OCI-LY3 (cell line): Measurements from ENCODE around the gene RAB5B.

Source experiments
- H2AFZ ChIP-seq: fragments of 200-600, 300-600 bp; shearing (Covaris generic); 2 replicates; pipeline ENCODE4 v1.6.0; 2014; ENCODE audit warnings: antibody characterized with exemption, low read depth, low read length
- H3K27ac ChIP-seq: fragments of 200-600, 300-600 bp; sonication (generic); 2 replicates; pipeline ENCODE4 v1.5.1; 2014; ENCODE audit warnings: mild to moderate bottlenecking, low read length, moderate library complexity, mixed read lengths
- H3K27me3 ChIP-seq: fragments of 200-600, 300-600 bp; sonication (generic); 2 replicates; pipeline ENCODE4 v1.6.1; 2014; ENCODE audit warnings: low read depth, low read length, mixed read lengths
- H3K36me3 ChIP-seq: fragments of 200-600, 300-600 bp; sonication (generic); replicated peaks from 2 replicates; pipeline ENCODE3; 2014; ENCODE audit warnings: low read depth, low read length, mixed read lengths
- H3K4me1 ChIP-seq: fragments of 300-600, 200-600 bp; sonication (generic); 2 replicates; pipeline ENCODE4 v1.6.1; 2014; ENCODE audit warnings: low read length, mixed read lengths
- H3K4me2 ChIP-seq: fragments of 200-600, 300-600 bp; sonication (generic); 2 replicates; pipeline ENCODE4 v1.6.1; 2014; ENCODE audit warnings: low read length, mixed read lengths
- H3K4me3 ChIP-seq: fragments of 300-600, 200-600 bp; sonication (generic); 2 replicates; pipeline ENCODE4 v1.5.1; 2014; ENCODE audit warnings: antibody characterized with exemption, mild to moderate bottlenecking, low read length, moderate library complexity
- H3K79me2 ChIP-seq: fragments of 300-600, 200-600 bp; shearing (Covaris generic); 2 replicates; pipeline ENCODE4 v1.6.1; 2014; ENCODE audit warnings: mild to moderate bottlenecking, low read length, mixed read lengths
- H3K9ac ChIP-seq: fragments of 300-600, 200-600 bp; shearing (Covaris generic); 2 replicates; pipeline ENCODE4 v1.6.0; 2014; ENCODE audit warnings: mild to moderate bottlenecking, low read length, moderate library complexity
- H3K9me3 ChIP-seq: fragments of 200-600, 300-600 bp; shearing (Covaris generic); 2 replicates; pipeline ENCODE4 v1.6.1; 2014; ENCODE audit warnings: low read length, mixed read lengths; ENCODE audit not compliant: insufficient read depth
- H4K20me1 ChIP-seq: fragments of 200-600, 300-600 bp; sonication (generic); 2 replicates; pipeline ENCODE4 v1.6.1; 2016; ENCODE audit warnings: low read length, mixed read lengths; ENCODE audit not compliant: insufficient read depth
- EZH2phosphoT487 ChIP-seq: fragments of 200-600 bp; shearing (Covaris generic); IDR thresholded peaks from 2 replicates; pipeline ENCODE4 v1.6.1; 2018; ENCODE audit warnings: antibody characterized with exemption, mixed run types, low read depth
- TF ChIP-seq, protein P1 (sequence below): fragments of 200-600, 300-600 bp; sonication (generic); IDR thresholded peaks from 2 replicates; pipeline ENCODE4 v1.5.1; 2014; ENCODE audit warnings: antibody characterized with exemption, low read length, low read depth

The RAB5B gene

DNA sequence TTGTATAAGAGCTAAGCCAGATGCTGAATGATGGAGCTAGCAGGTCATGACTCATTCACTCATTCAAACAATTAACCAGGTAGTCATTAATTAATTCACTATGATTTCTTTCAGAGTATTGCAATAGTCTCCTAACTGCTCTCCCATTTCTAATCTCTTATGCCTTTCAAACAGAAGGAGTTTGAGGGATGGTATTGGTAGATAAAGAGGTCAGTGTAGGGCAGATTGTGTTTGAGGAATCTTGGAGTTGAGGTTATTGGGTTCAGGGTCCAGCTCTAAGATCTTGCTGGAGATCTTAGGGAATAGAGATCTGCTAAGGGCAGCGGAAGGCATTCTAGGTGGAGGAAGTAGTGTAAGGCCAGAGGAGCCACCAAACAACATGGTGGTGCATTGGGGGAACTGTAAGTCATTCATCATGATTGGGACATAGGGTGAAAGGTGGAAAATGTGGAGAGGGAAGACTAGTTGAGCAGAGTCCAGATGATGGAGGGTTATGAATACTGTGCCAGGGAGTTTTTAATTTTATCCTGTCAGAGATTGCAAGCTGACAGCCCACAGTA, 31.2 kb upstream of the RAB5B start:
- no peak overlapping the region for H2AFZ ChIP-seq
- H3K4me3 ChIP-seq = no peak overlapping the region
- H3K4me2 ChIP-seq = no peak overlapping the region
- no peak overlapping the region for H3K9ac ChIP-seq
- TF ChIP-seq, protein P1, sequence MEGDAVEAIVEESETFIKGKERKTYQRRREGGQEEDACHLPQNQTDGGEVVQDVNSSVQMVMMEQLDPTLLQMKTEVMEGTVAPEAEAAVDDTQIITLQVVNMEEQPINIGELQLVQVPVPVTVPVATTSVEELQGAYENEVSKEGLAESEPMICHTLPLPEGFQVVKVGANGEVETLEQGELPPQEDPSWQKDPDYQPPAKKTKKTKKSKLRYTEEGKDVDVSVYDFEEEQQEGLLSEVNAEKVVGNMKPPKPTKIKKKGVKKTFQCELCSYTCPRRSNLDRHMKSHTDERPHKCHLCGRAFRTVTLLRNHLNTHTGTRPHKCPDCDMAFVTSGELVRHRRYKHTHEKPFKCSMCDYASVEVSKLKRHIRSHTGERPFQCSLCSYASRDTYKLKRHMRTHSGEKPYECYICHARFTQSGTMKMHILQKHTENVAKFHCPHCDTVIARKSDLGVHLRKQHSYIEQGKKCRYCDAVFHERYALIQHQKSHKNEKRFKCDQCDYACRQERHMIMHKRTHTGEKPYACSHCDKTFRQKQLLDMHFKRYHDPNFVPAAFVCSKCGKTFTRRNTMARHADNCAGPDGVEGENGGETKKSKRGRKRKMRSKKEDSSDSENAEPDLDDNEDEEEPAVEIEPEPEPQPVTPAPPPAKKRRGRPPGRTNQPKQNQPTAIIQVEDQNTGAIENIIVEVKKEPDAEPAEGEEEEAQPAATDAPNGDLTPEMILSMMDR = no peak
- TF ChIP-seq EZH2phosphoT487 = no peak
- no peaks in the 10 kb centered on the region for H4K20me1 ChIP-seq
- no peaks in the 10 kb centered on the region for H3K79me2 ChIP-seq
- H3K9me3 ChIP-seq = no peaks in the 10 kb centered on the region
- no peak overlapping the region for H3K27ac ChIP-seq
- no peaks in the 10 kb centered on the region for H3K27me3 ChIP-seq
- H3K4me1 ChIP-seq = peaks cover 5% of the 10 kb centered on the region; the same call in 1 of the 2 replicates
- no peaks in the 10 kb centered on the region for H3K36me3 ChIP-seq

DNA sequence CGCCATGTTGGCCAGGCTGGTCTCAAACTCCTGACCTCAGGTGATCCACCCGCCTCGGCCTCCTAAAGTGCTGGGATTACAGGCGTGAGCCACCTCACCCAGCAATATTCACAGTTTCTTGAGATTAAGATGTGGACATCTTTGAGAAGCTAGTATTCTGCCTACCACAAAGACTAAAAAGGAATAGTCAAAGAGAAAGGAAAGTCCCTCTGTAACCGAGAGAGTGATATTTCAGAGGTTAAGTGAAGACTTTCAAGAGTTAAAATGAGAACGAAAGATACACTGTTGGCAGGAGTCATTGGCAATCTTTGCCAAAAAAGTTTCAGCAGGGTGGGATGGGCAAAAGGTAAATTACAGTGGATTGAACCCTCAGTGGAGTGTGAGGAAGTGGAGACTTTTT, 27.3 kb upstream of the RAB5B start:
- Histone ChIP-seq H4K20me1 (no peaks in the 10 kb centered on the region), H3K9me3 (no peaks in the 10 kb centered on the region), H3K4me2 (no peak overlapping the region), H3K27me3 (no peaks in the 10 kb centered on the region), H3K4me1 (no peaks in the 10 kb centered on the region), H3K36me3 (no peaks in the 10 kb centered on the region), H3K27ac (no peak overlapping the region), H3K9ac (no peak overlapping the region), H2AFZ (no peak overlapping the region), H3K79me2 (no peaks in the 10 kb centered on the region), H3K4me3 (no peak overlapping the region)
- TF ChIP-seq, protein P1 = no peak
- no peak for TF ChIP-seq EZH2phosphoT487

DNA sequence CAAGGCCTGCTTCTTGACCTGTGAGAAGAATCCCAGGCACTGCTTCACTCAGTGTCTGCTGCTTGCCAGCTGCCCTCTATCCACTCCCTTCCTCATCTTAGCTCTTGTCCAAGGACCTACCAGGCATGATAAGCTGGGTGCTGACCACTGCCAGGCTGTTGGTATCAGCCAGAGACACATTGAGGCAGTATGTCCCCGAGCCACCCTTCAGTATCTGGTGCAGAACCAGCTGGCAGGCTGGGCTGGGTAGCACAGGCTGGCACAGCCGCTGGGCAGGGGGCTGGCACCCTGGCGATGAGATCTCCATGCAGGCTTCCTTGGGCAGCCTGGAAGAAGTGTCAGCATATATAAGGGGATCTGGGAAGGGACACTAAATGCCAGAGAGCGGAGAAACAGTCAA, 18.5 kb upstream of the RAB5B start:
- no peaks in the 10 kb centered on the region for H3K9me3 ChIP-seq
- H2AFZ ChIP-seq = no peak overlapping the region
- H3K4me1 ChIP-seq = peaks cover 6% of the 10 kb centered on the region
- no peaks in the 10 kb centered on the region for H4K20me1 ChIP-seq
- H3K4me2 ChIP-seq = no peak overlapping the region
- no peak overlapping the region for H3K9ac ChIP-seq
- TF ChIP-seq EZH2phosphoT487 = no peak
- TF ChIP-seq, protein P1 = no peak
- 0 out of 2 replicates have a peak, but pooled peaks cover 5% of the 10 kb centered on the region for H3K27me3 ChIP-seq
- no peak overlapping the region for H3K27ac ChIP-seq
- no peaks in the 10 kb centered on the region for H3K36me3 ChIP-seq
- H3K4me3 ChIP-seq = no peak overlapping the region
- H3K79me2 ChIP-seq = no peaks in the 10 kb centered on the region

DNA sequence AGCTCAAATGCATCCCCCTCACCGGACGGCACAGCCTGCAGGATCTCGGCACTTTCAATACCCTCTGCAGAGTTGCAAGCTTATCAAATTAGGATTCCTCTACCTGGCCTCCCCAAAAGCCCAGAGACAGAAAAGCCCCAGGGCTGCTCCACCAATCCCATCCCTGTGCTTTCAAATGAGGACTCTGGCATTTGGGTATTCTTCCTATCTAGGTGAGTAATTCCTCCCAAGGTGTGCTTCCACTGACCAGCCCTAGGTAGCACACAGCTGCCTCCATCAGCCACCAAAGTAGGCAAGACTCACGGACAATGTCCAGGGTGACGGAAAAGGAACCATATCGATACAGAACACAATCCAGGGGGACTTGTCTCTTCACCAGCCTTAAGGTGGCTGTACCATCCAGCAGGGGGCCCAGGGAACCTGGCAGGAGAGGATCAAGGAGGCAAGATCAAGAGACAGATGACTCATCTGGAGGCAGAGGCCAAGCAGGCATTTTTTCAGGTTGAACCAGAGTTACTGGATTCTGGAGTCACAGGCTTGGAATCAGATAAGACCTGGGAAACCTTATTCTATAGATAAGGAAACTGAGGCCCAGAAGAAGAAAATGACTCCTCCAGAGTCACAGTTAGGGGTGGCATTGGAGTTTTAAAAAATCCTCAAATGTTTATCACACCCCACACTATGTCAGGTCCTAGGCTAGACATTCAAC, 17.9 kb upstream of the RAB5B start:
- Histone ChIP-seq H3K79me2 (no peaks in the 10 kb centered on the region), H3K27ac (no peak overlapping the region), H3K4me3 (no peak overlapping the region), H3K9me3 (no peaks in the 10 kb centered on the region), H3K27me3 (0 out of 2 replicates have a peak, but pooled peaks cover 5% of the 10 kb centered on the region), H3K9ac (no peak overlapping the region), H2AFZ (no peak overlapping the region), H3K4me2 (no peak overlapping the region), H4K20me1 (no peaks in the 10 kb centered on the region), H3K36me3 (no peaks in the 10 kb centered on the region), H3K4me1 (peaks cover 6% of the 10 kb centered on the region)
- TF ChIP-seq, protein P1 = peak; percentile 19; the same call in 1 of the 2 replicates
- TF ChIP-seq EZH2phosphoT487 = no peak
